ENCODE measurements around the gene PPP2R2D.
"Not testable (repeated sequence)": the region's sequence is repeated elsewhere in the genome, so short reads cannot be mapped to it uniquely, and the experiment has no call there.

Gene PPP2R2D

GRCh38 chr10:131949041-131949862 is 48.4 kb downstream of the PPP2R2D start:
- DNase-seq (ENCODE audit: low read depth) = no peak

GRCh38 chr10:131949908-131950307 is 49.1 kb downstream of the PPP2R2D start:
- not testable (repeated sequence) for DNase-seq (ENCODE audit: low read depth)

DNA sequence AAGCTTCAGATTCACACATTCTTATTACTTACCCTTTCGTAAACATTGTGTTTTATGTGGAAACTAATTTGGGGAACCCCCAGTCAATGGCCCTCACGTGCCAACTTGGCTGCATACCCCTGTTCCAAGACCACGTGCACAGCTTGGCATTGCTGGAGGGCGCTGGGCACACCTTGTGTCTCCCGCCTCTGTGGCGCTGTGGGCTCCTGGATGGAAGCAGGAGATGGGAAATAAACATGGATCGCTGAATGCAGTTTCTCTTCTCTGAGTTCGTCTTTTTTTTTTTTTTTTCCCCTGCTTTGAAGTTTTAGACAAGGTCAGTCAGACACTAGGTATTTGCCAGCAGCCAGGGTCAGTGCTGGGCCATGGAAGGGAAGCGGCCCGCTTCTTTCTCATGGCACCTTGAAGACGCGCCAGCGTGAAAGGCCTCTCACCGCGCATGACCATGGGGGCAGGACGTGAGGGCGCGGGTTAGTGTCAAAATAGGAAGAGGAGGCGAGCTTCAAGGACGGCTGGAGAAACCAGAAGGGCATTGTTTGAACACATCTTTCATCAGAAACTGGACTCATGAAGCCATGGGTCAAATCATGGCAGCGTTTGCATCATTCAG is 53.7 kb downstream of the PPP2R2D start:
- DNase-seq (ENCODE audit: low read depth) = no peak

DNA sequence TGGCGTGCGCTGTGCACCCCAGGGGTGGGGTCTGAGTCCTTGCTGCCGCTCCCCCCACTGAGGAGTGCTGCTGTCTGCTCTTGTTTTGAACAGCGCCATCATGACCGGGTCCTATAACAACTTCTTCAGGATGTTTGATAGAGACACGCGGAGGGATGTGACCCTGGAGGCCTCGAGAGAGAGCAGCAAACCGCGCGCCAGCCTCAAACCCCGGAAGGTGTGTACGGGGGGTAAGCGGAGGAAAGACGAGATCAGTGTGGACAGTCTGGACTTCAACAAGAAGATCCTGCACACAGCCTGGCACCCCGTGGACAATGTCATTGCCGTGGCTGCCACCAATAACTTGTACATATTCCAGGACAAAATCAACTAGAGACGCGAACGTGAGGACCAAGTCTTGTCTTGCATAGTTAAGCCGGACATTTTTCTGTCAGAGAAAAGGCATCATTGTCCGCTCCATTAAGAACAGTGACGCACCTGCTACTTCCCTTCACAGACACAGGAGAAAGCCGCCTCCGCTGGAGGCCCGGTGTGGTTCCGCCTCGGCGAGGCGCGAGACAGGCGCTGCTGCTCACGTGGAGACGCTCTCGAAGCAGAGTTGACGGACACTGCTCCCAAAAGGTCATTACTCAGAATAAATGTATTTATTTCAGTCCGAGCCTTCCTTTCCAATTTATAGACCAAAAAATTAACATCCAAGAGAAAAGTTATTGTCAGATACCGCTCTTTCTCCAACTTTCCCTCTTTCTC is 55.0 kb downstream of the PPP2R2D start:
- DNase-seq (ENCODE audit: low read depth) = no peak

- DNase-seq (ENCODE audit: low read depth) = no peak
Measured at GRCh38 chr10:131959841-131960240, 59.0 kb downstream of the PPP2R2D start.

GRCh38 chr10:131960631-131961046 is 59.8 kb downstream of the PPP2R2D start:
- no peak for DNase-seq (ENCODE audit: low read depth)

DNA sequence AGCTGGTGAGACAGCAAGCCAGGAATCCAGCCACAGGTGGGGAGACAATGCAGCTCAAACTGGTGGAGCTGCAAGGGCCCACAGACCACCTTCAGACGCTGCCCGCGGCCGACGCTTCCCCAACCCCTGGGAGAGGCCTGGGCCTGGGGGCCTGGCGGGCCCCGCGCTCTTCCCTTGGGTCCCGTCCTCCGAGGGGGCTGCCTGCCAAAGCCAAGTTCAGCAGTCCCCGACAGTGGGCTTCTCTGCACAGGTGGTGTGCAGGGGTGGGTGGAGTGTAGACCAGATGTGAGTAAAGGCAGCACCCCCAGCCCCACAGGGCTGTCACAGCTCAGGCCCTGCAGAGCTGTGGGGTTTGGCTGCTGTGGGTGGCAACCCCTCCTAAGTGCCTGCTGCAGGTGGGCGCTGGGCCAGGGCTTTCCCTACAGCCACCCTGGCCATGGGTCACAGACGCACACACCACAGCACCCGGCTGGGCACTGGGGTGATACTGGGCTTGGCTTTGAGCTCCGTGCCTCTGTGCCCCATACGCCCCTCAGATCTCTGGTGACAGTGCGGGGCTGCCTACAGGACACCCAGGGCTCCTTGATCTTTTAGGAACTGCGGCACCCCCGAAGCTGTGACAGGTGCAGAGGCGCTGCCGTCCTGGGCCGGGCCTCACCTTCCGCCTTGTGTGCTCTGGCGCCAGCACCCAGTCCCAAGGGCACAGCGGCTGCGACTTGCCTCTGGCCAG is 60.4 kb downstream of the PPP2R2D start:
- no peak for DNase-seq (ENCODE audit: low read depth)

DNA sequence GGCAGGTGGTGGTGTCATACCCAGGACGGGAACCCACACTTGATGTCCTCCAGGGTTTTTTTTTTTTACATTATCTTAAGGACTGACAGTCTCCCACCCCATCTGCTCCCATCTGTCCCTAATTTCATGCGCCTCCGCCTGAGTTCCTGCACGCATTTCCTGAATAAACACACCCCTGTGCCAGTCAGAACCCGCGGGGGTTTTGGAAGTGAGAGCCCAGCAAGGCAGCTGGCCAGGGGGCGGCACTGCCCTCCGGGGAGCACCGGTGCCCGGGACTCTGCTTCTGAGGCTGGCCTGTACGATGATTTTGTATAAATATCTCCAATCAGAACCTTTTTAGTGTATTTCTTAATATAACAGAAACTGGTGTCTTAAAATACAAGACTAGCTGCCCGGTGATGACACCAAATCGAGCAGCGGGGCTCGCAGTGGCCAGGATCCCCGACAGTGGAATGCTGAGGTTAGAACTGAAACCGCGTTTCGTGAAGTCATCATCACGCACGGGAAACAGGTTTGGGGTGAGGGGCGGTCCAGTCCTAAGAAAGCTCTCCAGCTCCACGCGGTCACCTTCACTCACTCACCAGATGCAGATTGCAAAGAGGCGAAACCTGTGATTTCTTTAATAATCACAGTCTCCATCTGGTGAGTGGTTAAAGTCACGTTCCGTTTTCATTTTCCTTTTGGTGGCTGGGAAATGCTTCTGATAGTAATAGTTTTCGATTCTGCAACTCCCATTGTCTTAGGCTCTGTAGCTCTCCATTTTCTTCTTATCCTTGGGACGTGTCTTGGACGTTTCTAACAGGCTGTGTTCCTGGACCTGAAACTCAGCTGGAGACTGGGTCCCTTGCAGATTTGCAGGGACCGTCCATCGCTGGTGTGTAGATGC is 61.2 kb downstream of the PPP2R2D start:
- no peak for DNase-seq (ENCODE audit: low read depth)

- no peak for DNase-seq (ENCODE audit: low read depth)
Measured at GRCh38 chr10:131963350-131963749, 62.5 kb downstream of the PPP2R2D start.

DNA sequence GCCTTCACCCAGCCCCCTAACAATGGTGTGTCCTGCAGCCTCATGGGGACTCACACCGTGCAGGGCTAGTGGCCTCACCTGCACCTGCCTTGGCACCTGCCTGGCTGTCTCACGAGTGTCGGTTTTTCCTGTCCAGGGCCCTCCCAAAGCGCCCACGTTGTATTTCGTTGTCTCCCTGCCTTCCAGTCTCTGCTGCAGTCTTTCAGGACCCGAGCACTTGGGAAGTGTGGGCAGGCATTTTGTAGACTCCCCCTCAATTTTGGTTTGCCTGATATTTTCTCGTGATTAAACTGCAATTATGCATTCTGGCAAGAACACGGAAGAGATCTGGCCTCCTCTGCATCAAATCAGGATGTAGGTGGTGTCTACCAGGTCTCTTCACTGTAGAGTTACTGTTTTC is 63.0 kb downstream of the PPP2R2D start:
- DNase-seq (ENCODE audit: low read depth) = no peak

- no peak for DNase-seq (ENCODE audit: low read depth)
Measured at GRCh38 chr10:131964298-131964697, 63.5 kb downstream of the PPP2R2D start.

DNA sequence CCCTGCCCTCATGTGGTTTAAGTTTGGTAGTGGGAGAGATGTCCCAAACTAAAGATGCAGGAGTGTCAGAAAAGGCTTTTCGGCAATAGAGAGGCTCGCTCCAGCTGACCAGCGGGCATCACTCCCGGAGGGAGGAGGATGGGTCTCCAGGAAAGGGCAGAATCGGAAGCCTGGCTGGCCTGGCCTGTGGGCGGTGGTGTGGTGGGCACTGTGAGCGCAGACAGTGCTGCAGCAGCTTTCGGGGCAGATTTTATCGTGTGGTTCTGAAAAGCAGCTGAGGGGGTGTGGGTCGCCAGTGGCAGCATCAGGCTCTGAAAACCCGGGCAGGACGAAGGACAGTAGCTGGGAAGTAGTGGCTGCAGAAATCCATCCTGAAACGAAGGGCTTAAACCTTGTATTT is 68.1 kb downstream of the PPP2R2D start:
- DNase-seq (ENCODE audit: low read depth) = no peak

DNA sequence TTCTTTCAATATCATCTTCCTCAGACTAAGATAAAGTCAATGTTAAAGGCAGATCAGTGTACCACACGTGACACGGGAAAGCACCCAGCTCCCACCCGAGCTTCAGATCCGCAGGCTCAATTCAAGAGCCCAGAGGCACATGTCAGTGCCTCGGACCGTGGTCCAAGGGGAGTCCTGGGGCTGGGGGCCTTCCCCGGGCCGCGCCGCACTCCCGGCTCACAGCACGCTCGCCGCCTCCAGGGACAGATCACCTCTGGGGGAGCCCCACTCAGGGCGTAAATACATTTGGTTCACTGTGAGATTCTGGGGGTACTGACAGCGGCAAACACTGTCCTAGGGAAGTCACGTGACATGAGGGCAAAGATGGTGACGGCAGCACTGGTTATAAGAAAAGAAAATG is 70.1 kb downstream of the PPP2R2D start:
- DNase-seq (ENCODE audit: low read depth) = no peak

GRCh38 chr10:131971591-131971990 is 70.8 kb downstream of the PPP2R2D start:
- DNase-seq (ENCODE audit: low read depth) = no peak

GRCh38 chr10:131972474-131973071 is 71.8 kb downstream of the PPP2R2D start:
- no peak for DNase-seq (ENCODE audit: low read depth)

GRCh38 chr10:131973160-131973951 is 72.5 kb downstream of the PPP2R2D start:
- no peak for DNase-seq (ENCODE audit: low read depth)

DNA sequence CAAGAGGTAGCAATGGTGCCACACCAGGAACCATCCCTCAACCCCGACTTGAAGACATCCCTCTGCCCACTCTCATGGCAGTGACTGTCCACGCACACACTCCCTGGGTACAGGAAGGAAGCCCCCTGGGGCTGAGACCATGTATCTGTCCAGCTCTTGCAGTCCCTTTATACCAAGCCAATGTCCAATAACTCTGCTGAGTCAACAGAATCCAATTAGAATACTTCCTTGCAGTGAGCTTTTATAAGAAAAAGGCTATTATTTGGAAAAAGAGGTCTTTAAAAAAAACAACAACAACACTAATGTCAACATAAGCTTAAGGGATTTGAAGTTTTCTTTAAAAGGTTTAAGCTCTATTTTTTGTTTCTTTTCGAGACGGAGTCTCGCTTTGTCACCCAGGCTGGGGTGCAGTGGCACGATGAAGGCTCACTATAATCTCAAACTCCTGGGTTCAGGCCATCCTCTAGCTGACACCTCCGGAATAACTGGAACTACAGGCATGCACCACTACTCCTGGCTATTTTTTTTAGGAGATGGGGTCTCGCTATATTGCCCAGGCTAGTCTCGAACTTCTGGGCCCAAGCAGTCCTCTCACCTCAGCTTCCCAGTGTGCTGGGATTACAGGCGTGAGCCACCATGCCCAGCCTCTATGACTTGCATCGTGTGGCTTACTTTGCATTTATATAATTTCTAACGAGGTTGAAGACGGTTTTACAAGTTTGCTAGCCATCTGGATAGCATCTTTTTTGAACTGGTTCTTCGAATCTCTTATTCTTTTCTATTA is 73.4 kb downstream of the PPP2R2D start:
- DNase-seq (ENCODE audit: low read depth) = no peak

DNA sequence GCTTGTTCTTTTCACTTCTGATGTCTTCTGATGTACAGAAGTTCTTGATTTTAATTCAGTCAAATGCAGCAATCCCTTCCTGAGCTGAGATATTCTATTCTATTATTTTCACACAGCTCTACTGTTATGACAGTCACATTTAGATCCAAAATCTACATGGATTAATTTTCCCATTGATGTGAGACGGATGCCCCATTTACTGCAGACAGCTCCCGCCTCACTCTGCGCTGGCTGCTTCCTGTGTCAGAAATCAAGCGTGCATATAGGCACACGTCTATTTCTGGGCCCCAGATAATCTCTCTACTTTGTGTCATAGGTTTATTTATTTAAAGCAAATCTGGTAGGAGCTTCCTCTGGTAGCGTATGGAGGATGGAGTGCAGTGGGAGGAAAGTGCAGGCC is 74.2 kb downstream of the PPP2R2D start:
- DNase-seq (ENCODE audit: low read depth) = no peak

- DNase-seq (ENCODE audit: low read depth) = no peak
Measured at GRCh38 chr10:131975796-131976195, 75.0 kb downstream of the PPP2R2D start.

Measured in activated T-helper 1 cell treated with Interleukin-2 at 50 U/mL for 16 hours (primary cell).